ENCODE data around the gene NSF.
A peak's percentile ranks its signal among the peaks of the same experiment; 100 is the strongest.
"Not testable (repeated sequence)": the region's sequence is repeated elsewhere in the genome, so short reads cannot be mapped to it uniquely, and the experiment has no call there.

Gene NSF

DNA sequence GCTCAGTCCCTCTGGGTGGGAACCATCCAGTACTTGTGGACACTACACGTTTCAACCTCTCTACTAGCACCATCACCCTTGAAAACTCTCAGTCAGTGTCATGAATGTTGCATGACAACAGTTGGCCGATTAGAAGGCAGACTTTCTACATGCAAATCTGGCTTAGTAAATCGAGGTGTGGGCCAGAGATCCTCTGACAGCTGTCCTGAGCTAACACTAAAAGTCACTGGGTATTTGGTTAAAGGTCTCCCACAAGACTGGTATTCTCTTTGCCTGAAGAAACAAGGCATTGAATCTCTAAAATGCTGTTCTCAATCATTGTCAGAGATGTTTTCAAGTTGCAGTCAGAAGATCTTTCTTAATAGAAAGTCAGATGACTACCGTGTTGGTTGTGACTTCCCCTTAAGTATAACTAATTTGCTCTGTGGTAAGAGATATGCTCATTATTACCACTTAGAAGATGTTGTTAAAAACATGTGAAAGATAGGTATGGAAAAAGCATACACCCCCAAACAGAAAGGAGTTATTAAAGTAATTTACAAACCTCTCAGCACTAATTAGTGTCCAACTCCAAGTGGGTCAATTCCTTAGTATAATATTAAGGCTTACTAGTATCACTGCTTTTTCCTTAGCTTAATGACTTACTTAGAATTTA, 165.7 kb downstream of the NSF start:
- no peak for DNase-seq (ENCODE audit: low read depth in 4 of 4, low spot score in 1 of 4)

DNA sequence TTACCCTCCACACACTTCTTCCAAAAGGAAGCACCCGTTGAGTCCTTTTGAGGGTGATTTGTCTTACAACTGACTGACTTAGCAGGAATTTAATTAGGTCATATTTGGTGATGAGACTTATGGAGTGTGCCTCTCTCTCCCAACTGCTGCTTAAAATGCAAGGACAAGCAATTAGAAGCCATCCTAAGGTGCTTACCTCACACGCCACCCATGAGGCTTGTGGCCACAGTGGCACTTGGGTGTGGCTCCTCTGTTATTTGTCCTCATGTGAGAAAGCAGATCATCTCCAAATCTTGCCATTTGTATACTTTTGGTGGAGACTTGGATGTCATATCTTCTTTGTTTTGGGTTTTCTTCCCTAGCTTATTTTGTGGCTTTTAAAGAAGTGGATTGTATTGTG, 166.4 kb downstream of the NSF start:
- no peak for DNase-seq (ENCODE audit: low read depth in 4 of 4, low spot score in 1 of 4)

DNA sequence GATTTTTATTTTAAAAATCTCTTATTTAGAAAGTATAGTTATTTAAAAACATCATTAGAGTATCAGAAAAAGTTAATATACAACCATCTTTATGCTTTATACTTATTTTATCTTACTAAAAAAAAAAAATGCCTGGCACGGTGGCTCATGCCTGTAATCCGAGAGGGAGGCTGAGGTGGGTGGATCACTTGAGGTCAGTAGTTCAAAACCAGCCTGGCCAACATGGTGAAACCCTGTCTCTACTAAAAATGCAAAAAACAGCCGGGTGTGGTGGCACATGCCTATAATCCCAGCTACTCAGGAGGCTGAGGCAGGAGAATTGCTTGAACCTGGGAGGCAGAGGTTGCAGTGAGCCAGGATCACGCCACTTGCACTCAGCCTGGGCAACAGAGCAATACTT, 167.1 kb downstream of the NSF start:
- DNase-seq (ENCODE audit: low read depth in 4 of 4, low spot score in 1 of 4): not testable (repeated sequence)

DNA sequence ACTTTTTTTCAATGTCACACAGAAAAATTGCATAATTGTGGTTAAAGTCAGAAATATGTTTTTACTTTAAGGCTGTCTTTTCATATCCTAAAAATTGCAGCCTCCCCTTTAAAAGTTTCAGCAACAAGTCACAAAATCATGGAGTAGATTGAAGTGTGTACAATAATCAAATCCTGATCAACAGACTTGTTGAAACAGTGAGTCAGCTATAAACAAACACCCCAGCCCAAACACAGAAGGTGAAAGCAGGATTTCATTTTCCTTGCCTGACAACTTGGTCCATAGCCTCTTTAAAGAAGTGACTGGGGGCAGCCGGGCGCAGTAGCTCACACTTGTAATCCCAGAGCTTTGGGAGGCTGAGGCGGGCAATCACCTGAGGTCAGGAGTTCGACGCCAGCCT, 168.1 kb downstream of the NSF start:
- DNase-seq (ENCODE audit: low read depth in 4 of 4, low spot score in 1 of 4): no peak

DNA sequence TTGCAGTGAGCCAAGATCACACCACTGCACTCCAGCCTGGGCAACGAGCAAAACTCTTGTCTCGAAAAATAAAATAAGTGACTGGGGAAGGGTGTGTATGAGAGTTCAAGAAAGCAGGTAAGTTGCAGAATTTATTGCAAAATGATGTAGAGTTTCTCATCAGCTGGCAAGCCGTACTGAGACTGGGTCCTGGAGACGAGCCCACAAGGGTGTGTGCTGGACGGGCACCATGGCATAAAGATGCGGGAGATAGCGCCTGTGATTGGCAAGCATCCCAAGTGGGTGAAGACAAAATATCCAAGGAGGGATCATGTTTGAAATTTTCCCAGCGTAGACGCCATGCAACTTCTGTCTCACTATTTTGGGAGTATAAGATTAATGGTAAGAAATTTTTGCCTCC, 168.7 kb downstream of the NSF start:
- DNase-seq (ENCODE audit: low read depth in 4 of 4, low spot score in 1 of 4): no peak

DNA sequence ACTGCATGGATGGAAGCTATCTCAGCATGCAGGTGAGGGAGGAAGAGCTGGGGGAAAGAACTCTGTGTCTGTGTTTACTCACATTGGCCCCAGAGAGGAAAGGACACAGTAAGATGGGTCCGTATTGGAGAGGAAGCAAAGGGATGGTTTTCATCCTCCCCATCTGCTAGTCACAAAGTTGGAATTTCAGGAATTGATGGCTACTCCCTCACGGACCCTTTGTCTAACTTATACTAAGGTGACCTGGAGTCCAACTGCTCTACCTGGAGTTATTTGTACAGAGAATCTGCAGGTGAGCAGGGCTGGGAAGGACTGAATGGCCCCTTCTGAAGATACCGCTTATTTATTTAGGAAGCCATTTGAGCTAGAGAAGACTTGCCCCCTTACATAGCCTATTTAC, 172.9 kb downstream of the NSF start:
- no peak for DNase-seq (ENCODE audit: low read depth in 4 of 4, low spot score in 1 of 4)

DNA sequence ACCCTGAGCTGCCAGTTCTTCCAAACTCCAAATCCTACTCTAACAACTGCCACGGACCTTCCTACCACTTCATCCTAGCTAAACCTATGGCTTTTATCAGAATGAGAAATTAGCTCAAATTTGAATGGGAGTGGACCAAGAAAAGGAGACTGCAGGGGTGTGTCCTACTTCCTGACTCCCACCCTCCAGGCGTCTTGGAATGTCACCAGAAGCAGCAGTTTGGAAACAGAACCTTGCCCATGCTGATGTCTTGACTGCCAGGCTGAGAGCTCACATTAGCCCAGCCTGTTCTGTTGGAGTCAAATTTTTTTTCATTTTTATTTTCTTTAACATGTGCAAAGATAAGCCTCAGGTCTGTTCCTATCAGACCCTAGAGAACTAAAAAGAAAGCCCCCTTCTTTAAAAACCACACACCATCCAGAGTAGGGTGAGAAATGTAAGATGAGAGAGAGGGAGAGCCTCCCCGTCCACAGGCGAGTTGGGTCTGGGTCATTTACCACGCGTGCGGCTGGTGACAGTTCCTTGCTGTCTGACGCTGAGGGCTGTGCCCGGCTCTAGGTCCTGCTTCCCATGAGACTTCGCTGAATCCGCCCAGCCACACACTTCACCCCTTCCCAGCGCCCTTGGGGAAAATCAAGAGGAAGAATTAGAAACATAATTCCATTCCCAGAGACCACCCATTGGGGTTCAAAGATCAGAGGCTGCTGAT, 173.7 kb downstream of the NSF start:
- DNase-seq (ENCODE audit: low read depth in 4 of 4, low spot score in 1 of 4): no peak

DNA sequence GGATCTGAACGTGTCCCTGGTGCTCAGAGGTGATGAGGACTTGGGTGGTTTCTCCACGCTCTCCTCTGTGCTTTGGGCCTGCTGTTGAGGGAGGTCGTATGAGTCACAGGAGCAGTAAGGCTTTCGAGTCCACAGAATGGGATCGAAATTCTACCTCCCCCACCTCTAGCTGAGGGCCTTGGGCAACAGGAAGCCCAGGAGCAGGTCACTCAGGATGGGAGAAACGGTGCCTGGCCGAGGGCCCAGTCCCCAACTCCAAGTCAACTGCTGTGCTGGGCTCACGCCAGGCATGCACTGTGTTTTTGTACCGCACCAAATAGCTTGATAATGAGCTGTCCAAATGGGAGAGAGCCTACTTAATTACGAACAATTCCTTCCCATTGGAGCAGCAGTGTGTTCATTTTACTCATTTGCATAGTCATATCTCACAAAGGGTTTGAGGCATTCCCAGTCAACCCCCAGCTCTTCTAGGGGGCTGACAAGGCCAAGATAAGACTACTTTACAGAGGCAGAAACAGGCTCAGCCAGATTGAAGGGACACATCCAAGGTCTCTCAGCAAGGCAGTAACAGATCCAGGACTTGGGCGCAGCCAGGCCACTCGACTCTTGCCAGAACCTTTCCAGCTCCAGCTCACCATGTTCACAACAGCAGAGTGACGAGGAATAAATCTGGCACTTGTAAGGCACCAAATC, 174.4 kb downstream of the NSF start:
- DNase-seq (ENCODE audit: low read depth in 4 of 4, low spot score in 1 of 4): no peak

DNA sequence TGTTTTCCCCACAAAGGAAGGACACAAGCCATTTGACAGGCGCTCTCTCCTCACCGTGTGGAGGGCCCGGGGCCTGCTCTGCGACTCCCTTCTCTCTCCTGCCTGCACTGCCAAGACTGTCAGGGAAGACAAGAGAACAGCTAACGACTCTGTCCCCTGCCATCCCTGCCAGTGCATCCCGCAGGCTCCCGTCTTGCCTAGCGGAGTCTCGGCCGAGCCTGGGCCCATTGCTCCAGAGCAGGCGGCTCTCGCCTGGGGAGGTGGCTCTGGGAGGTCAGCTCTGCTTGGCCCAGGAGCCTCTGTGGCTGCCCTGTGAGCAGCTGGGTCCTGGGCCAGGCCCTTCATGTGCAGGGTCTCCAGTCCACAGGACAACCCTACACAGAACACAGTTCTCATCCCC, 175.0 kb downstream of the NSF start:
- no peak for DNase-seq (ENCODE audit: low read depth in 4 of 4, low spot score in 1 of 4)

DNA sequence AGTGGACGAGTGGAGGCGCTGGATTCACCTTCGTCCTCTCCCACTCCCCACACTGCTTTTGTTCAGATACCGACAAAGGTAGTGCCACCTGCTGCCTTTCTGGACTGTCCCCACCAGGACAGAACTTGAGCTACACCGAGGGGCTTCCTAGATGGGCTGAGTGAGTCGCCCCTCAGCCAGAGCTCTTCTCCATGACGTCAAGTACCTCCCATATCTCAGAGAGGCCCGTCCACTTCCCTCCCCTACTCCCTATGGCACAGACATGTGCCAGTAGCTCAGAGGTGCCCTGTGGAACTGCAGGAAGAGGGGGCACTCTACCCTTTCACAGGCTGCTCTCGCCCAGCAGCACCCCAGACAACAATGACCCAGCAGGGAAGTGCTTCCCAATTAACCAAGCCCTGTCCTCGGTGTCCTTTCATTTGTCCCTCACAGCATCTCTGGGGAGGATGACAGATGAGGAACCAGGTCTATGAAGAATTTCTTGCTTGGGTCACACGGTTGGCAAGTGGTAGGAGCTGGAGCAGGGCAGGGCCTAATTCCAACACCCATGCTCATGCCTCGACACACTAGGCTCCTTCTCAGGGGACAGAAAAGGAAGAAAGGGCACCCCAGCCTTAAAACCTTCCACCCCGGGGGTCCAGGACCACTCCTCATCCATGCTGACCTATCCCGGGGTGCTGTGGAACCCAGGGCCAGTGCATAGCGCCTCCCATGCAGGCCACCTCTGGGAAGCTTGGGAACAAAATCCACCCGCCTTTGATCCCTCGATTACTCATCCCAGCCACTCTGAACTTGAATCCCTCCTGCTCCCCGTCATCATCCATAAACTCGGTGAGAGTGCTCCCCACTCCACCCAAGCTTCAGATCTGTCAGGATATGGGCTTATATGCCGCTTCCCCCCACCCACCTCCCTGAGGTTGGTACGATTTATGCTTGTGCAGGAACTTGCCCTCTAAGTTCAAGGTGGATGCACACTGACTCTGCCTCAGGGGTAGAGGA, 176.3 kb downstream of the NSF start:
- no peak for DNase-seq (ENCODE audit: low read depth in 4 of 4, low spot score in 1 of 4)

DNA sequence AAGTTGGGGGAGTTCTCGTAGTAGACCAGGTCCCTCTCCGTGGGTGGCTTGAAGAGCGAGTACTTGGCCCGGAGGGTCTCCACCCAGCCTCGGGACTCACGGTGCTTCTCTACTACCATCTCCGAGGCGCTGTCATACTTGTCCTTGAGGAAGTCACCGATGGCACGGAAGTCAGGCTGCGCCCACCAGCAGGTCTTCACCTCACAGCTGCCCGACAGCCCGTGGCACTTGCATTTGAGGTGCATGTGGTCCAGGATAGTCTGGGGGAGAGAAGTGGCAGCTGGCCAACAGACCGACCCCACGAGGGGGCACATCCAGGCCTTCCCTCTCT, 178.0 kb downstream of the NSF start:
- DNase-seq (ENCODE audit: low read depth in 4 of 4, low spot score in 1 of 4): no peak

DNA sequence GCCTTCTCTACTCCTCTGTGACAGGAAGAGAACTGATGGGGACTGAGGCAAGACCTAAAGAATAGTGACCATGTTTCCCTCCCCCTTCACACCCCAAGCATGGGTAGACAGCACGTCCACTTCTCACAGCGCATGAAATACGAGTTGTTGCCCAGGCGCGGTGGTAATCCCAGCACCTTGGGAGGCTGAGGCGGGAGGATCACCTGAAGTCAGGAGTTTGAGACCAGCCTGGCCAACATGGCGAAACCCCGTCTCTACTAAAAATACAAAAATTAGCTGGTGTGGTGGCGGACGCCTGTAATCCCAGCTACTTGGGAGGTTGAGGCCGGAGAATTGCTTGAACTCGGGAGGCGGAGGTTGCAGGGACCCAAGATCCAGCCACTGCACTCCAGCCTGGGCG, 178.4 kb downstream of the NSF start:
- DNase-seq (ENCODE audit: low read depth in 4 of 4, low spot score in 1 of 4): not testable (repeated sequence)

DNA sequence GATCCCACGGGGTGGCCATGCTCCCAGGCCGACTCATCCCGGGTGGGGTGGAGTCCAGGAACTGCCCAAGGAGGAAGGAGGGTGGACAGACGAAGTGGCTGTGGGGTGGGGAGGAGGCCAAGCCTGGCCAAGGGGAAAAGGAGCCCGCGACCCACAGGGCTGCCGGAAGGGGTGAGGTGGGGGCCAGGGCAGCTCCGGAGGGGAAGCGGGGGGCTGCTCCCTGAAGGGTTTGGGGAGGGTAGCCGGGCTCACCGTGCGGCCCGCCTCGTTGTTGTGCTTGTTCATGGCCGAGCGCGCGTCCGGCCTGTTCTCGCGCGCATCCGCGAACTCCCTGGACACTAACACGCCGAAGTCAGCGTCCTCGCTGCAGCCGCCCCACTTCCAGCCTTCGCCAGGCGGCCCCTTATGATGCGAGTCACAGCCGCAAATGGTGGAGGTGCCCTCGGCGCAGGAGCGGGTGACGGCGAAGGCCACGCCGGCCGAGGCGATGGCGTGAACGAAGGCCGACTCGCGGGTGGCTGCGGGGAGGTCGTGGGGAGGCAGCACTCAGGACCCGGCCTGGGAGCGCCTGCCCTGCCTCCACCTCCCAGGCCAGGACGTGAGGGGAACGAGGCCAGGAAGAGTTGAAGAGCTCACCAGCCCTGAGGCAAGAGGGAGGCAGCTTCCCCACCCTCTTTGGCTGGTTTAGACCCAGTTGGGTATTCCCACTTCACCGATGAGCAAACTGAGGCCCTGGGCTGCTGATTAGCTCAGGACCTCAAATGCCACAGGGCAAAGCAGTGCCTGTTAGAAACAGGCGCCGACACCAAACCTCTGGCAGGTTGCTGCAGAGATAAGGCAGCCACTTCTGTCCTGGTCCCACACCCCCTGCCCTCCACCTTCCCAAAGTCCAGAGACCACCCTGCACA, 179.3 kb downstream of the NSF start:
- no peak for DNase-seq (ENCODE audit: low read depth in 4 of 4, low spot score in 1 of 4)

DNA sequence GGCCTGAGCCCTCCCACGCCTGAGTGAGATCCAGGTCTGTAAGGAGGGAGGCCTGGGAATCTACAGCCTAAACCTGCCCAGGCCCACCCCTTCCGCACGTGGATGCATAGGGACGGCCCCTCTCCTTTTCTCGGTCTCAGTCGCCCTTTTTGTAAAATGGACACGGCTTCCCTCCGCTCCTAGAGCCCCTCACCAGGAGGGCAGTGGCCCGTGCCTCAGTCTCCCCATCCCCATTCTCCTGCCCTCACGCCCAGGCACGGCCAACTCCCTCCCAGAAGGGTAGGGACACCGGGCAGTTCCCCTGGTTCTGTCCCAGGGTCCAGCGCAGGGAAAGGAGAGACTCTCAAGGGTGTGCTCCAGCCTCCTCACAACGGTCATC, 180.0 kb downstream of the NSF start:
- no peak for DNase-seq (ENCODE audit: low read depth in 4 of 4, low spot score in 1 of 4)

DNA sequence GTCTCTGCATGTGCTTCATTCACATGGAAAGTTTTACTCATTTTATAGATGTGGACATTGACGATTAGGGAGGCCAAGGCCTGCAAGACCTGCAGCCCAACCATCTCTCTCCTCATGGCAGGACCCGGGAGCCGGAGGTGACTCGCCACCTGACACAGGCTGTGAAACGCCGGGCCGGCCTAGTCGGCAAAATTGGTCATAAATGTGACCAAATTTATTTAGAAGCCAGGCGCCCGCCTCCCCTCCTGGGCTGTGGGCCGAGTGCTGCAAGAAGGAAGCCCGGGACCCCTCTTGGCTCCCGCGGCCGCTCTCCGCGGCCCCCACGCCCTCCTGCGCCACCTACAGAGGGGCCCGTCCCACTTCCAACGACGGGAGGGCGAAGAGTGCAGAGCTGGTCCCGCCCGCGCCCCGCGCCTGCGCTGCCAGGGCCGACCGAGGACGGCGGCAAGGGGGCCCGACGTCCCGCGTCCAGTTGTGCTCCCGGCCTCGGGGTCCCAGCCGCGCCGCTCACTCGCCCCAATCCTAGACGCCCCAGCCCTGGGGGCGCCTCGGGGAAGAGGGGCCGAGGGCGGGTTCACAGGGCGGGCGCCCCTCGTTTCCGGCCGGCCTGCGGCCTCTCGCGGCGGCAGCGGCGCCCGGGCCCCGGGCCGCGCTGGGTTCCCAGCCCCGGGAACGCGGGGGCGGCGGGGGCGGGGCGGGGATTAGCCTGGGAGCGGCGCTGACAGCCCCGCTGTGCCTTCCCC, 180.5 kb downstream of the NSF start:
- DNase-seq (ENCODE audit: low read depth in 4 of 4, low spot score in 1 of 4): peak in 2 of 4 experiments; percentile 14 to 15

DNA sequence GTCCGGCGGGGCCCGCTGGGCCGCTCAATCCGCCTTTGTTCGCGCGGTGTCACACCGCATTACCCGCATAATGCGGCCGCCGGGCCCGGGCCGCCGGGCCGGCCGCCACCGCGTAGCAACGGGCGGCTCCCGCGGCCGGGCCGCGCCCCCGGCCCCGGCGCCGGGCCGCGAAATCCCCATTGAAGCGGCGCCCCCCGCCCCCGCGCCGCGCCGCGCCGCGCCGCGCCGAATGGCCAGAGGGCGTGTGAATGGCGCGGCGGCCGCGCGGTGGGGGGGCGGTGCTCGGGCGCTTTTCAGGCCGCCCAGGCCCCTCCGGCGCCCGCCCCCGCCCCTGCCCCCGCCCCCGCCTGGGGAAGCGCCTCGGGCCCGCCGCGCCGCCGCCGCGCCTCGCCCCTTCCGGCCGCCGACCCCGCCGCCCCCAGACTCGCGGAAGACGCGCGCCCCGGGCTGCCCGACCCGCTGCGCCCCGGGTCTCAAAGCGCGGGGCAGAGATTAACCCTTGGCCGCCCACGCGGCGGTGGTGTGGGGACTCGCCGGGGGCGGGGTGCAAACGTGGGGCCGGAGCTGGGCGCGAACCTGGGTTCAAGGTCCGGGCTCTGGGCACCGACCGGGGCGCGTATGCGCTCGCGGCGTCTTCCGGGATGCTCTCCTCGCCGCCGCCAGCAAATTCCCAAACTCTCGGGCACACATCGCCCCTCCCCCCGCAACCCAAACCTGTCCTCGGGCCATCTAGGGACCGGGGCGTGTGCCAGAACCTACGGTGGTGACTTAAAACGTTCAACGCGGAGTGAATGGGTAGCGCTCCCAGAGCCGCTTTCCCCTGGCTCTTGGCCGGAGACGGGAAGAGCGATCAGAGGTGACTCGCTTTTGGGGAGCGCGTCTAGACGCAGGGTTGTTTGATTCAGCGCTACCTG, 181.3 kb downstream of the NSF start:
- DNase-seq (ENCODE audit: low read depth in 4 of 4, low spot score in 1 of 4): peak in 1 of 4 experiments; percentile 7

DNA sequence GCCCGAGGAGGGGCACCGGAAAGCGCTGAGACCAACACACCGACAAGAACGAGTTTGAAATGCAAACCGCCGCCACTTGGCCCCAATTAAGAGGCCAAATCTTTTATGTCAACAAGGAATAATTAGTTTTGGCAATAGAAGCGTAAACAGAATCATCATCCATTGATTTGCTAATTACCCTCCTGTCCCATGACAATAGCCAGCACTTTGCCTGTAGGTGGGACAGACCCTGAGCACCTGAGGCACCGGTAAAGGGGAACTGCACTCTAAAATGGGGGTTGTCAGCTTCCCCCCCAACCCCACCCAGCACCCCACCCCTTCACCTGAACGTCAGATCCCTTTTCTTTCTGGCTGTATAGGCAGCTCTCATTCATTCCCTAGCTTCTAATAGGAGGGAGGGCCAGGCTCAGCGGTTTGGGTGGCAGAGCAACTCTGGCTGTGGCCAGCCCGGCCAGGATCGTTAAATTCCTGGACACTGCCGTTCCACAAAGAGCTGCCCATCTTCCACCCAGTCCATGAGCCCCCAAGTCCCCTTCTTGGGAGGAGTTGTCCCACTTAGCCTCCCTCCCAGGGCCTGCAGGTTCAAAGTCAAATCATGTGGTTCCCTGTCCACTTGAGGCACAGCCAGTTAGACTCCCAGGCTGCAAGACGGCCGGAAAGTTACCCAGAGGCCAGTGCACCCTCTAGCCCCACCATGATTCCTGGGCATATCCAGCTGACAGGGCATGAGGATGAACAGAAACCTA, 182.2 kb downstream of the NSF start:
- no peak for DNase-seq (ENCODE audit: low read depth in 4 of 4, low spot score in 1 of 4)

DNA sequence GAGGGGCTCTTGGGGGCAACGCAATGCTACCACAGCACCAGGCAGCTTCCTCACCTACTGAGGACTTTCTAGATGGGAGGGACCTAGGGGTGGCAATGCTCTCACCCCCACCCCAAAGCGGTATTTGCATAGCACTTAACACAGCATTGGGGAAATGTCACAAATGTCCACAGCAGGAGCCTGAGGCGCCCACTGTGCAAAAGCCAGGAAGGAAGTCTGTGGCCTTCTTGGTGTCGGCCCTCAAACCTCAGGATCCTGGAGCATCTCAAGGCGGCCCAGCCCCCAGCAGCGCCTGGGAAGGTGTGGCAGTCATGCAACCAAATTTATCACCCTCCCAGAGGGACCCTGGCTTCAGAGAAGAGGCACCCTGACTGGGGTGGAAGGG, 182.7 kb downstream of the NSF start:
- DNase-seq (ENCODE audit: low read depth in 4 of 4, low spot score in 1 of 4): no peak
